HL-60 (cell line): ENCODE results near the gene CD80.

Experiments used
- GABPA ChIP-seq: IDR thresholded peaks from 2 replicates; pipeline ENCODE4 v1.6.1; 2012; ENCODE audit warnings: low read depth
- POLR2AphosphoS5 ChIP-seq: IDR thresholded peaks from 2 replicates; pipeline ENCODE4 v1.6.1; 2012; ENCODE audit warnings: low read depth
- TF ChIP-seq, protein P1 (sequence below): IDR thresholded peaks from one replicate; pipeline ENCODE4 v1.5.1; 2011; ENCODE audit warnings: low read length, control low read depth, inconsistent platforms; ENCODE audit not compliant: insufficient read depth
- TF ChIP-seq, protein P2 (sequence below): IDR thresholded peaks from 2 replicates; pipeline ENCODE4 v1.6.1; 2012; ENCODE audit warnings: low read depth; ENCODE audit not compliant: insufficient replicate concordance

DNA sequence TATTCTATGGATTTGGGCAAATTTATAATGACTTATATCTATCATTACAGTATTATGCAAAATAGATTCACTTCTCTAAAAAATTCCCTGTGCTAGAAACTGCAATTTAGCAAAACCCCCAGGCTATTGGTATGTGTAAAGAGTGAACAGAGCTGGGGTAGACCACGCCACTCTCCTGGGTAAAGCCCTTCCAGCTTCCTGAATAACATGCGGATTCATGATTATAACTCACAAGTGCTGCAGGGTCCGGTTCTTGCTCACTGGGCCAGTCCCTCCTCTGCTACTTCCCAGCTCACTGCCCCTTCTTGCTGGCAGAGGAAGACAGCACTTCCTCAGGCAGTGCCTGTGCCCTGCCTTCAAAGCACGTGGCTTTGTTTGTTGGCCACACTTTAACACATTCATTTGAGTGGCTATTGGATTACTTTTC, 4.1 kb downstream of the CD80 start:
- TF ChIP-seq POLR2AphosphoS5 (no peak), GABPA (no peak)
- TF ChIP-seq, protein P1, sequence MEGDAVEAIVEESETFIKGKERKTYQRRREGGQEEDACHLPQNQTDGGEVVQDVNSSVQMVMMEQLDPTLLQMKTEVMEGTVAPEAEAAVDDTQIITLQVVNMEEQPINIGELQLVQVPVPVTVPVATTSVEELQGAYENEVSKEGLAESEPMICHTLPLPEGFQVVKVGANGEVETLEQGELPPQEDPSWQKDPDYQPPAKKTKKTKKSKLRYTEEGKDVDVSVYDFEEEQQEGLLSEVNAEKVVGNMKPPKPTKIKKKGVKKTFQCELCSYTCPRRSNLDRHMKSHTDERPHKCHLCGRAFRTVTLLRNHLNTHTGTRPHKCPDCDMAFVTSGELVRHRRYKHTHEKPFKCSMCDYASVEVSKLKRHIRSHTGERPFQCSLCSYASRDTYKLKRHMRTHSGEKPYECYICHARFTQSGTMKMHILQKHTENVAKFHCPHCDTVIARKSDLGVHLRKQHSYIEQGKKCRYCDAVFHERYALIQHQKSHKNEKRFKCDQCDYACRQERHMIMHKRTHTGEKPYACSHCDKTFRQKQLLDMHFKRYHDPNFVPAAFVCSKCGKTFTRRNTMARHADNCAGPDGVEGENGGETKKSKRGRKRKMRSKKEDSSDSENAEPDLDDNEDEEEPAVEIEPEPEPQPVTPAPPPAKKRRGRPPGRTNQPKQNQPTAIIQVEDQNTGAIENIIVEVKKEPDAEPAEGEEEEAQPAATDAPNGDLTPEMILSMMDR, result no peak
- TF ChIP-seq, protein P2, sequence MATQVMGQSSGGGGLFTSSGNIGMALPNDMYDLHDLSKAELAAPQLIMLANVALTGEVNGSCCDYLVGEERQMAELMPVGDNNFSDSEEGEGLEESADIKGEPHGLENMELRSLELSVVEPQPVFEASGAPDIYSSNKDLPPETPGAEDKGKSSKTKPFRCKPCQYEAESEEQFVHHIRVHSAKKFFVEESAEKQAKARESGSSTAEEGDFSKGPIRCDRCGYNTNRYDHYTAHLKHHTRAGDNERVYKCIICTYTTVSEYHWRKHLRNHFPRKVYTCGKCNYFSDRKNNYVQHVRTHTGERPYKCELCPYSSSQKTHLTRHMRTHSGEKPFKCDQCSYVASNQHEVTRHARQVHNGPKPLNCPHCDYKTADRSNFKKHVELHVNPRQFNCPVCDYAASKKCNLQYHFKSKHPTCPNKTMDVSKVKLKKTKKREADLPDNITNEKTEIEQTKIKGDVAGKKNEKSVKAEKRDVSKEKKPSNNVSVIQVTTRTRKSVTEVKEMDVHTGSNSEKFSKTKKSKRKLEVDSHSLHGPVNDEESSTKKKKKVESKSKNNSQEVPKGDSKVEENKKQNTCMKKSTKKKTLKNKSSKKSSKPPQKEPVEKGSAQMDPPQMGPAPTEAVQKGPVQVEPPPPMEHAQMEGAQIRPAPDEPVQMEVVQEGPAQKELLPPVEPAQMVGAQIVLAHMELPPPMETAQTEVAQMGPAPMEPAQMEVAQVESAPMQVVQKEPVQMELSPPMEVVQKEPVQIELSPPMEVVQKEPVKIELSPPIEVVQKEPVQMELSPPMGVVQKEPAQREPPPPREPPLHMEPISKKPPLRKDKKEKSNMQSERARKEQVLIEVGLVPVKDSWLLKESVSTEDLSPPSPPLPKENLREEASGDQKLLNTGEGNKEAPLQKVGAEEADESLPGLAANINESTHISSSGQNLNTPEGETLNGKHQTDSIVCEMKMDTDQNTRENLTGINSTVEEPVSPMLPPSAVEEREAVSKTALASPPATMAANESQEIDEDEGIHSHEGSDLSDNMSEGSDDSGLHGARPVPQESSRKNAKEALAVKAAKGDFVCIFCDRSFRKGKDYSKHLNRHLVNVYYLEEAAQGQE, result no peak
